HG03060 (cell line): ENCODE measurements around the gene NODAL.

Source experiments
- ATAC-seq: cut with Tn5 transposase; IDR thresholded peaks from one replicate; pipeline ENCODE4 v1.9.1; 2021; ENCODE audit warnings: low read depth, moderate number of reproducible peaks; ENCODE audit not compliant: unreplicated experiment

The NODAL gene

DNA sequence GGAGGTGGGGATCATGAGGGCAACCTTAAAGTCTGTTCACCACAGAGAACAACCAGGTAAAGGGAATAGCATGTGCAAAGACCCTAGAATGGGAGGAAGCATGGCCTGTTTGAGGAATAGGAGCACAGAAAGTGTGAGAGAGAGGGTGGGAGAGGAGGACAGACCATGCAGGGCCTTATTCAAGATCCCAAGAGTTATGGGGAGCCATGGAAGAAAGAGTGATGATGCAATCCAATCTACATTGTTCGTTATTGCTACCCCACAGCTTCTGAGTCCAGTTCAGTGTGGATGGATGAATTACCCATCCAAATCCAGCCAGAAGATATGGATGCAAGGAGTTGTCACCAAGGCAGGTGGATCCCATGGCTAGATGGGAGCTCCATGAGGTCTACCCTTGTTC is 45.3 kb downstream of the NODAL start:
- ATAC-seq: no peak

DNA sequence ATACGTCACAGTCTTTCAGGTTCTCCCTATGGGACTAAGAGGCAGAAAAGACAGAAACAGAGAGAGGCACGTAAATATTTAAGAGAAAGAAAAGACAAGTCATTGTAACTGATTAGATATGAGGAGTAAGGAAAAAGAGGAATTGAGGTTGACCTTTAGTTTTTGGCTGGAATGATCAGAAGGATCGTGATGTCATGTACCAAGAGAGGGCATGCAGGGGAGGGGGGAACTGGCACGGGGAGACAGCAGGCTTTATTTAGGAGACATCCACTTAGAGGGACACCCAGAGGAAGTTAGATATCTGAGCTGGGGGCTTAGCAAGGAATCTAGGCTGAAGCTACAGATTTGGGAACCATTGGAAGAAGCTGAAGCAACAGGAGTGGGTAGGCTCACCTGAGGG is 49.8 kb downstream of the NODAL start:
- no peak for ATAC-seq
